ENCODE results near the gene DNAH17. TPM values are rescaled to one million over a fixed set of nuclear protein-coding genes. Genes with fewer than 3 reads are reported as not detected.
A peak's percentile ranks its signal among the peaks of the same experiment; 100 is the strongest.

The DNAH17 gene
- total and polyA plus RNA-seq, 2 of the 13 experiments (the other 11 are each of a cell fraction or from before 2014, with no cell fraction given) = 0.86 to 1.6 TPM

- 0 out of 2 replicates have a peak, but pooled peaks have one; percentile 3 for TF ChIP-seq ZNF558 (CRISPR knock-in tag; IDR thresholded peaks at IDR 0.05; ENCODE audit: borderline replicate concordance)
- TF ChIP-seq ASH2L (IDR thresholded peaks at IDR 0.05; ENCODE audit: insufficient read length, low read depth, low read length) = no peak
- peak; percentile 57; the same call in 1 of the 2 replicates for TF ChIP-seq ZNF619 (CRISPR knock-in tag; IDR thresholded peaks at IDR 0.05)
- TF ChIP-seq MTERF4 (CRISPR knock-in tag; IDR thresholded peaks at IDR 0.05) = no peak
- TF ChIP-seq ELK4 (CRISPR knock-in tag; IDR thresholded peaks at IDR 0.05; ENCODE audit: borderline replicate concordance) = no peak
- TF ChIP-seq MAFF (IDR thresholded peaks at IDR 0.05; ENCODE audit: low read depth, low read length) = no peak
- no peak for TF ChIP-seq ZFX (CRISPR knock-in tag; IDR thresholded peaks at IDR 0.05; ENCODE audit: low read depth)
- TF ChIP-seq REXO4 (CRISPR knock-in tag; IDR thresholded peaks at IDR 0.05; ENCODE audit: borderline replicate concordance) = no peak
- no peak for TF ChIP-seq ZNF230 (CRISPR knock-in tag; IDR thresholded peaks at IDR 0.05)
- TF ChIP-seq MLX (CRISPR knock-in tag; IDR thresholded peaks at IDR 0.05) = peak; percentile 89
- no peak for TF ChIP-seq ZFP37 (CRISPR knock-in tag; IDR thresholded peaks at IDR 0.05; ENCODE audit: borderline replicate concordance)
- peak; percentile 14; the same call in 1 of the 2 replicates for TF ChIP-seq ZNF768 (CRISPR knock-in tag; IDR thresholded peaks at IDR 0.05)
- TF ChIP-seq ELF4 (CRISPR knock-in tag; IDR thresholded peaks at IDR 0.05; ENCODE audit: borderline replicate concordance) = no peak
- 0 out of 2 replicates have a peak, but pooled peaks have one; percentile 31 for TF ChIP-seq NR1H2 (CRISPR knock-in tag; IDR thresholded peaks at IDR 0.05; ENCODE audit: borderline replicate concordance, low read depth)
- peak; percentile 16; the same call in 1 of the 2 replicates for TF ChIP-seq HNF4G (IDR thresholded peaks at IDR 0.05; ENCODE audit: borderline replicate concordance, low read depth, low read length)
- 0 out of 2 replicates have a peak, but pooled peaks have one; percentile 26 for TF ChIP-seq HNF4G (CRISPR knock-in tag; IDR thresholded peaks at IDR 0.05; ENCODE audit: borderline replicate concordance, low read depth)
- no peak for TF ChIP-seq ZNF580 (CRISPR knock-in tag; IDR thresholded peaks at IDR 0.05; ENCODE audit: borderline replicate concordance, low read depth)
- no peak for TF ChIP-seq PRDM15 (CRISPR knock-in tag; IDR thresholded peaks at IDR 0.05)
Observed at GRCh38 chr17:78526231-78527025, 50.8 kb downstream of the DNAH17 start (continued).

Measured in HepG2 (cell line).